Skin epidermis (tissue), 12 donors: ENCODE data around the gene CNNM3.

ENCODE experiments used
- H3K27ac ChIP-seq, 21 experiments: fragments of 200-600 bp; sonication (generic) in 11 of 21; one replicate each; pipeline ENCODE4 v1.5.0; 2020; ENCODE audit warnings: mild to moderate bottlenecking in 3 of 21, inconsistent platforms in 2 of 21, moderate library complexity in 2 of 21
- H3K4me3 ChIP-seq, 7 experiments: fragments of 200-600 bp; sonication (generic) in 2 of 7; one replicate each; pipeline ENCODE4 v1.5.0; 2020; ENCODE audit warnings: inconsistent platforms in 2 of 7, mild to moderate bottlenecking in 2 of 7, moderate library complexity in 1 of 7

The CNNM3 gene

DNA sequence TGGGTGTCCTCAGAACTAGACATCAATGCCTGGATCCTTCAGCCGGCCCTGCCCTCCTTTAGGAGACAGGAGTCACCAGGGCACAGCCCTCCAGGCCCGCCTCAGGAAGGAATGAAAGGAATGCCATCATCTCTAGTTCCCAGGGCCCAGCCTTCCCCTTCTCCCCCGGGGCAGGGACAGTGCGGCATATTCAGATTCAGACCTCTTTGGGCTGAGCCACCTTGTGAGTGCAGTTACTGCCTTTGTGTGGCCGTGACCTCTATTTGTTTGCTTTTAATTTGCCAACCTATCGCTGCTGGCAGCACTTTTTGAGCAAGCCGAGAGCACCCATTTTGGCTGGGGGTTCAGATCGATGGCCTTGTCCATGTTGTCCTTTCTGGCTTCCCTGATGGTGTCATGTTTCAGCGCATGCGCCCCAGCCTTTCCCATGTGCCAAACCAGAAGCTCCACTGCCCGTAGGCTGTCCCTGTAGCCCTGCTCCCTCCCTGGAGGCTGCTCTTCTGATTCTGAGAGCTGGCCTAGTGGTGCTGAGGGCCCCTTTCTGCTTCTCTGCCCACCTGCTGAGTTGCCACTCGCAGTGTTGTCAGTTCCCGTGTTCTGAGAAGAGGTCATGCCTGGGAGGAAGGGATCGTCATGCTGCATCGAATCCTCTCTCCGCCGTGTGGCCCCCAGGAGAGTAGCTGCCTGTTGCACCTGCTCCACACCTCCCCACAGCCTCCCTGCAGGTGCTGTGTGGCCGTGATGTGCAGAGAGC, 16.9 kb downstream of the CNNM3 start:
- H3K4me3 ChIP-seq = no peak overlapping the region
- peak overlapping the region in 3 of 21 experiments; percentile 0 to 20 (median 4) for H3K27ac ChIP-seq

DNA sequence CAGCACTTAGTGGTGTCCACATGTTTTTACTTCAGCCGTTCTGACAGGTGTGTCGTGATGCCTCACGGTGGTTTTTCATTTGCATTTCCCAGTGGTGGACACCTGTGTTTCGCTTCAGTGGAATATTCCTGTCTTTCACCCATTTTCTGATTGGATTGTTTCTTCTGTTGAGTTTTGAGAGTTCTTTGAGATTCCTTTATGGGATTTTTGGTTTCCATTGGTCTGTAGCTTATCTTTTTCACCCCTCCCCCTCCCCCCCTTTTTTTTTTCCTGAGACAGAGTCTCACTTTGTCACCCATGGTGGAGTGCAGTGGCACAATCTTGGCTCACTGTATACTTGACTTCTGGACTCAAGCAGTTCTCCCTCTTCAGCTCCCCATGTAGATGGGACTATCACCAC, 19.8 kb downstream of the CNNM3 start:
- no peak overlapping the region for H3K27ac ChIP-seq
- no peak overlapping the region for H3K4me3 ChIP-seq

DNA sequence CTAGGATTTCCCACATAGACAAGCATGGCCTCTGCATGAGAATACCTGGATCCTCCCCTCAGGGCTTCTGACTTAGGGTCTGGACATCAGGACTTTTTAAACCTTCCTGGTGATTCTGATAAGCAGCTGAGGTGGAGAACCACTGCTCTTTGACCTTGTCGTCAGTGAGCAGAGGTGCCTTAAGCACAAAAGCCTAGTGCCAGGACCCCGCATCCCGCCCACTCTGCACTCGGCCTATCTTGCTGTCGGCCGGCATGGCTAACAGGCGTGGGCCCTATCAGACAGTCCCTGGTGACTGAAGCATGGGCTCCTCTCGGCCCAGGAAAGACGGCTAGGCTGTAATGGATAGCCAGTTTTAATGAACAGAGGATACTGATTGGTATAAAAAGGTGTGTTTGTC, 21.5 kb downstream of the CNNM3 start:
- no peak overlapping the region for H3K27ac ChIP-seq
- H3K4me3 ChIP-seq = no peak overlapping the region

DNA sequence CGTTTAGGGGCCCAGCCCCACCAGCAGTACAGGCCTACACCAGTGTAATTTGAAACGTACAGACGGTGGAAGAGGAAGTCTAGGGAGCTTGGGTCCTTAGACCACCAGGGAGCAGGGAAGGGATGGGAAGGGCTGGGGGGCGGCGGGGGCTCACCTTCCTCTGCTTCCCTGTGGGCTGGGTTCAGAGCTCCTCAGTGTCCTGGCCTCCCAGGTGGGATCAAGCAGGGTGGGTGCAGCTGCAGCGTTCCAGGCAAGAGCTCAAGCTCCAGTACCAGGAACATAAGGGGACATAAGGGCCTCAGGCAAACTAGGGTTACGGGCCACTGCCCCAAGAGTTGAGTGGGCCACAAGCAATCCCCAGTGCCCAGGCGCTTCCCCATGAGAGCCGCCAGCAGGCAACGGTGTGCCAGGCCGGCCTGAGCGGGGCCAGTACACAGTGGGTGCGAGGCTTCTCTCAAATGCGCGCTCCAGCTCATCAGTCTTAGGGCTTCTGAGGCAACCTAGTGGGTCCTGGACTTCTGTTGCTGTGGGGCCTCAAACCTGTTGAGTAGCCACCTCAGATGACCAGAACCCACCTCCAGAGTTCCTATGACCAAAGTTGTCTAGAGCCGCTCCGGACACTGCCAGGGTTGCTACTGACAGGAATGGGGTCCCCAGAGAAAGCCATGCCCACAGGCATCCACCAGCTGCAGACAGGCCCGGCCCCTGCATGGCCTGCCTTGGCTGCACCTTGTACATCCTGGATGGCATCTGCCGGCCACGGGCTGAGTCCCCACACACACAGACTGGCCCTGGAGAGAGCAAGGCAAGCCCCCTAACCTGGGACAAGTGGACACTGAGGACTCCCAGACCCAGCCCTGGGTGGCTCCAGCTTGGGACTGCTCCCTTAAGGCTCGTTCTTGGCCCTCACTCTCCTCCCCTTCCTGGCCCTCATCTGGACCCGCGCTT, 22.6 kb downstream of the CNNM3 start:
- Histone ChIP-seq H3K4me3 (peak overlapping the region in 1 of 7 experiments; percentile 24), H3K27ac (peak overlapping the region in 8 of 21 experiments; percentile 6 to 67 (median 43))

DNA sequence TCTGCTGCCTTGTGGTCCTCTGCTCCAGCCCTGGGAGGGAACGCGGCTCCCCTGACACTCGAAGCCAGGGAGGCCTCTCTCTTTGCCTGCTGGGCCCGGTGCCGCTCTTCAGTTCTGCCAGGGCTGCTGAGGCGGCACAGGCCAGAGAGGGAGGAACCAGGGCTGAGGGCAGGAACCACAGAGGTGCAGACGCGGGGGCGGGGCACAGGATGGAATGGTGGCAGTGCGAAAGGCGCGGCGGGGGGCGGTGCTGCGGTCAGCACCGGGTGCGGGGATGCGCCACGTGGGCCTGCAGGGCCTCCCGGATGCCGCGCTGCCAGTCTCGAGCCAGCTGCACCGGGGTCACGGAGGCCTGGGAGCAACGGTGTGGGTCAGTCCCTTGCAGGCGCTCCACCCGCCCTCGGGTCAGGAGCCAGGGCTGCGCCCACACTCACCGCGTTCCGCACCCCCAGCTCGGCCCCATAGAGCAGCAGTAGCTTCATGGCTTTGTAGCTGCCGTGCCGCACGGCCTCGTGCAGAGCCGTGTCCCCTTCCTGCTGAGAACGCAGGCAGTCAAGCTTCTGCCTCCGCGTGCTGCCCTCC, 23.3 kb downstream of the CNNM3 start:
- H3K27ac ChIP-seq = peak overlapping the region in 8 of 21 experiments; percentile 6 to 67 (median 43)
- H3K4me3 ChIP-seq = peak overlapping the region in 2 of 7 experiments; percentile 17 to 24

DNA sequence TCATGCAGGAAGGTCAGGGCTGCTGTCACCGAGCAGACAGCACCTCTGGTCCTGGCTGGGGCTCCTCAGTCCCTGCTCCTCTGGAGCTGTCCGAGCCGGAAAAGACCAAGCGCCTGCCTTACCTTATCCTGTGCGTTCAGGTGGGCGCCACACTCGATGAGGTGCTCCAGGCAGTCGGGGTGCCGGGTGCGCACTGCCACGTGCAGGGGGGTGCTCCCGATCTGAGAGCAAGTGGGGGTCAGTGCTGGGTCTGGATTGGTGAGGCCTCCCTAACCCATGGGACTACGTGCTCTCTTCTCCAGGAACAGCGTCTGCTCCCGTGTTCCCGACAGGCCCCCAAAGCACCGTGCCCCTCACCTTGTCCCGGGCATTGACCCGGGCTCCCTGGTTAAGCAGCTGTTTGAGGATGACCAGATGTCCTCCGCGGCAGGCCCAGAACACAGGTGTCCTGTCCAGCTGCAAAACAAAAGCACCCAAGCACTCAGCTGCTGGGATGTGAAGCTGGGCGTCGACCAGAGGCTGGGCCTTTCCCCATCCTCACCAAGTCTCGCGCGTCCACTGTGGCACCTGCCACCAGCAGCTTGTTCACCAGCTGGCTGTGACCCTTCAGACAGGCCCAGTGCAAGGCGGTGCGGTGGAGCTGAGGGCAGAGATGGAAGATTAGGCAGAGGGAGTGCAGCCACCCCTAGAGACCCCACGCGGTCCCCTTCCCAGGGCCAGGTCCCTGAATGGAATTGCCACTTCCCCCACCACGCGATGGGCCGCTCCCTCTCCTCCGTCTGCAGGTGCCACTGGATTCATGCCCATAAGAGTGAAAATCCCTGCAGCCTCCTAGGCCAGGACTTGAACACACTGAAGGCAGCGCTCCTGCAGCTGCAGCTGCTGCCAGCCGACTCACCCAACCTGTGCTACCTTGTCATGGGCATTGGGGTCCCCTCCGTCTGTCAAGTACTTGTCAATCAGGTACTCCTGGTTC, 24.1 kb downstream of the CNNM3 start:
- H3K27ac ChIP-seq = peak overlapping the region in 3 of 21 experiments; percentile 16 to 67 (median 63)
- peak overlapping the region in 1 of 7 experiments; percentile 17 for H3K4me3 ChIP-seq

DNA sequence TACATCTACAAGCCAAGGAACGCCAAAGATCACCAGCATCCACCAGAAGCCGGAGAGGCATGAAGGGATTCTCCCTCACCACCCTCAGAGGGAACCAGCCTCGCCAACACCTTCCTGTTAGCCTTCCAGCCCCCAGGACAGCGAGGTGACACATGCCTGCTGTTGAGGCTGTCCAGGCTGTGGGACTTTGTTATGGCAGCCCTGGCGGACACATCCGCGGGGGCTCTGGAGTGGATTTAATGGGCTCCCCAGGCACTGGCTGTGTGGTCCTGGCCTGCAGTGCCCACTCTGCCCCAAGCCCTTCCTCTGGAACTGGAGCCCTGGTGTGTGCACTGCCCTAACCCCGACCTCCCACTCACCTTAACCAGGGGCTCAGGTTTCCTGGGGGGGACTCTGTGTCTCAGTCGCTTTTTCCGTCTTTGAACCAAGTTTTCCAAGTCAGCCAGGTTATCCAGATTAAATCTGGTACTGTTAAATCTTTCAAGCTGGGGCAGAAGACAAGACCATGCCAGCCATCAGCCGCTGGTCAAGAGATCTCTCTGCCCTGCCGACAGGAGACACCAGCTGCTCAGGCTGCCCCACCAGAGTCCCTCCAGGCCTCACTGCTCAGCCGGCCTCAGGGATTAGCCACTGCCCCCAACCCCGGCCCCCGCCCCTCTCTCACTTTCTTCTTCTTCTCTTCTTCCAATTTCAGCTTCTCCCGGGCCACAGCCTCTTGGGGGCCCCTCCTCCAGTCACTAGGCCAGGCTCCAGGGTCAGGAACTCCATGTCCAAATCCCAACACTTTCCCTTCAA, 25.8 kb downstream of the CNNM3 start:
- no peak overlapping the region for H3K27ac ChIP-seq
- H3K4me3 ChIP-seq = no peak overlapping the region

DNA sequence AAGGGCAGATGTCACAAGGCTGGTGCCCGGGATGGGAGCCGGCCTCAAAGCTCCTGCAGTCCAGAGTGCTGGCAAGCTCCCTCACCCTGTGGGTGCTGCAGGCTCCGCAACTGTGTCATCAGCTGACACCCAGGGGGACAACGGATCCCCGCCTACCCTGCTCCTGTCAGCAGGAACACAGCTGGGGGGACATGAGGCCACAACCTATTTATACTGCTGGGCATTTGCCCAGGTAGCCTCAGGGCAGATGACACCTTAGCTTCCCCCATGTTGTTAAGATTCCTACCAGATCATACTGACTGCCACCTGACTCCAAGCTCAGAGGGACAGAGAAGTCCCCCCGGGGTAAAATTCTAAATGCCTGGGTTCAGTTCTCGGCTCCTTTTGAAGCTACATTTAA, 26.5 kb downstream of the CNNM3 start:
- Histone ChIP-seq H3K4me3 (no peak overlapping the region), H3K27ac (no peak overlapping the region)

DNA sequence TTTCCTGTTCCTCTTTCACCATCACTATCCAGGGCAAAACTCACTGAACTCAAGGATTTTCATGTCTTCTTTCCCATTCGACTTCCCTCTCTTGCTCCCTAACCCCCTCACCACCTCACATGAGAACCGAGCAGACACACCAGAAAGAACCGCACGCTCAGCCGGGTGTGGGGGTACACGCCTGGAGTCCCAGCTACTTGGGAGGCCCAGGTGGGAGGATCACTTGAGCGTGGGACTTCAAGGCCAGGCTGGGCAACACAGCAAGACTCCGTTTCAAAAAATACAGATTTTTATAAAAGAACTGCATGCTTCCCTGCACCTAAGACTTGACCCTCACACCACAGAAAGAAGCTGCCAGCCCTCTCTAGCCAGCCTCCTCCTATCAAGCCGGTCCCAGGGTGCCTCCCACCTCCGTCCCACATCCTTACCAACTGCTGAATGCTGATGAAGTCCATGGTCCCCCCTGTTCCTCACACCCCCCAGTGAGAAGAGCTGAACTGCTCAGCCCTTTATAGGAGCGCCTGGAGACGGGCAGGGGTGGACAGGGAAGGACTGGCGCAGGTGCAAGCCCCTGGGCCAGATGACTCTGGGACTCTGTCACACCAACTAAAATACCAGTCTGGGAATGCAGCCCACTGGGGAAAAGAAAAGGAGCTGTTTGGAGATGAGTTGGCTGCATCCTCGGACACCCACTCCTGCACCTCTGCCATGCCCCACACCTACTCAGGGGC, 27.6 kb downstream of the CNNM3 start, which contains the start of gene ANKRD23:
TSS of gene ANKRD23 (minus strand) at position 484 of the 731 bp plus-strand sequence. CDS start at position 455, 29 bp downstream.
- no peak within 1 kb of the TSS for H3K4me3 ChIP-seq
- H3K27ac ChIP-seq = no peak within 1 kb of the TSS

DNA sequence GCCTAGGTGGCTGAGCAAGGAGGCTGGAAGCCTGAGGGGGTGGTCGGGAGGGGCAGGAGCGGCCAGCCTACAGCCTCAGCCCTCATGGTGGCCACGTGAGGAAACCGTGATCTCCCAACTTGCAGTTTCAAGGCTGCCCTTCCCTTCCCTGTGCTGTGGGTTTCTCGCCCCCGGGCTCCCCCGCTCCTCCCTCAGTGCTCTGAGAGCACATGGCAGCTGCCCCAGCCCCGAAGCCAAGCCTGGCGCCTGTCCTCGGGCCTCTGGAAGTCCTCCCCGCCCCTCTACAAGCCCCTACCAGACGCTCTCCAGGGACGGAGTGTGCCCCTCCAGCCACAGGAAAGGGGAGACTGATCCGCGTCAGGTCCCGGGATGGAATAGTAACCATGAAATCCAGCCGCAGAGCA, 28.3 kb downstream of the CNNM3 start:
- Histone ChIP-seq H3K27ac (no peak overlapping the region), H3K4me3 (no peak overlapping the region)

DNA sequence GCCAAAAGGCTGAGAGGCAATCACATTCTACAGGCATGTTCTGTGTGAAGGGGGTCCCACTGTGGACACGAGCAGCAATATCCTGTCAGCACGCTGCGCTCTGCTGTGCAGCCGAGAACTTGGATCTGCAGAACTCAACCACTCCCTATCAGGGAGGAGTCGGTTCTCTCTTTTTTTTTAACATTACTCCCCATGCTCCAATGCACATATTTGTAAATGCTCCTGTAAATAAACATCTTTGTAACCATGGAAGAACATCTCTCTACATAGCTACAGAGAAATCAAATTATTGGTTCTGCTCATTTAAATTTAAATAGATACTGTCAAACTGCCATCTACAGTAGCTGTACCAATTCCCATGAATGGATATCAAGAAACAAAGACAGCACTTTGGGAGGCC, 30.8 kb downstream of the CNNM3 start:
- Histone ChIP-seq H3K27ac (no peak overlapping the region), H3K4me3 (no peak overlapping the region)

DNA sequence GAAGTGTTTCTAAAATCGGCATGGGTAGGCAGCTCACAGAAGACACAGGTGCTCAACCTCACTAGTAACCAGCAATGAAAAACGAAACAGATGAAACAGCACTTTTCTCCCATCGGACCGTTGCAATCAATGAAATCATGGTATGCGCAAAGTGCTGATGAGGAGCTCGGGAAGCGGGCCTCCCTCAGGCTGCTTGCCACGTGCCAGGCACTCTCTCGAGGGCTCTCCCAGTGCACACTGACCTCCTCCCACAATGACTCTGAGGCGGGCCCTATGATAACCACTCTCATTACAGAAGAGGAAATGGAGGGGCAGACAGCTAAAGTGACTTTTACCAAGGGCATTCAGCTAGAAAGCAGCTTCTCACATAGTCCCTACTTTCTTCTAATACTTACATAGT, 31.5 kb downstream of the CNNM3 start:
- Histone ChIP-seq H3K27ac (no peak overlapping the region), H3K4me3 (no peak overlapping the region)

DNA sequence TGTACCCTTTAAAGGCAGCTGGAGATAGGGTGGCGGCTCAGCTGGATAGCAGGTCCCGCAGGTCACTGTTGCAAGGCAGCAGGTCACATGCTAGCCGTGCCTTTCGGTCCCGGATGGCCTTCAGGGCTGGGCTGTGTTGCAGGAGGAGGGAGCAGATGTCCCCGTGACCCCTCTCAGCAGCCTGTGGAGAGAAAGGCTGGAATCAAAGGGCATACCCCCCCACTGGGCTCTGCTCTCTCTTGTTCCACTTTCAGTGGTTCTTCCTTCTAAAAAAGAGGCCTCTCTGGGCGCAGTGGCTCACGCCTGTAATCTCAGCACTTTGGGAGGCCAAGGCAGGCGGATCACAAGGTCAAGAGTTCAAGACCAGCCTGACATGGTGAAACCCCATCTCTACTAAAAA, 32.2 kb downstream of the CNNM3 start:
- Histone ChIP-seq H3K27ac (no peak overlapping the region), H3K4me3 (no peak overlapping the region)

DNA sequence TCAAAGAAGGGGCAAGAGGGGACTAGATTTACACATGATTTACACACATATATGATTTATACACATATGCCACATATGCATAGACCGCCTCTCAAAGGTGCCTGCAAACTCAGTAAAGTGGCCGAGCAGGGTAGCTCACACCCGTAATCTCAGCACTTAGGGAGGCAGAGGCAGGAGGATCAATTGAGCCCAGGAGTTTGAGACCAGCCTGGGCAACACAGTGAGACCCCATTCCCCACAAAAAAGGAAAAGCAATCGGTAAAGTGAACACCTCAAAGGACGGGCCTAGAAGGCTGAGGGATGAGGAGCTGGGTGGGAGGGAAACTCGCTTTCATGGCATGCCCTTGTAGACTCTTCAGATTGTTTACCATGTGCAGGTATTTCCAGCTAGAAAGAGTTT, 36.6 kb downstream of the CNNM3 start:
- H3K27ac ChIP-seq = no peak overlapping the region

DNA sequence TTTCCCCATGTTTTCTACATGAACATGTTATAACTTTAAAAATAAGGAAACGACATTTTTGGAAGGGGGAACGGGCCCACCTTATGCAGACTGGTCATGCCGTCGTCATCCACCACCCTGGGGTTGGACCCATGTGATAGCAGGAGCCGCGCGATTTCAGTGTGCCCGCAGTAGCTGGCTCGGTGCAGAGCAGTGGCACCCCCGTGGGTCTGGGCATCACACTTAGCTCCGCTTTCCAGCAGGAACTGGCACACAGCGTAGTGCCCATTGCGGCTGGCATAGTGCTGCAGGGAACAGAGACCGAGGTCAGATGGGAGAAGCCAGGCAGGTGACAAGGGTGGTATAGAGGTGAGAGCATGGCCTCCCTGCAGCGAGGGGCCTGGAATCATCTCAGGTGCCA, 37.3 kb downstream of the CNNM3 start:
- H3K4me3 ChIP-seq = no peak overlapping the region
- no peak overlapping the region for H3K27ac ChIP-seq

More for the DNA sequence above, 36.6 kb downstream of the CNNM3 start:
- no peak overlapping the region for H3K4me3 ChIP-seq

DNA sequence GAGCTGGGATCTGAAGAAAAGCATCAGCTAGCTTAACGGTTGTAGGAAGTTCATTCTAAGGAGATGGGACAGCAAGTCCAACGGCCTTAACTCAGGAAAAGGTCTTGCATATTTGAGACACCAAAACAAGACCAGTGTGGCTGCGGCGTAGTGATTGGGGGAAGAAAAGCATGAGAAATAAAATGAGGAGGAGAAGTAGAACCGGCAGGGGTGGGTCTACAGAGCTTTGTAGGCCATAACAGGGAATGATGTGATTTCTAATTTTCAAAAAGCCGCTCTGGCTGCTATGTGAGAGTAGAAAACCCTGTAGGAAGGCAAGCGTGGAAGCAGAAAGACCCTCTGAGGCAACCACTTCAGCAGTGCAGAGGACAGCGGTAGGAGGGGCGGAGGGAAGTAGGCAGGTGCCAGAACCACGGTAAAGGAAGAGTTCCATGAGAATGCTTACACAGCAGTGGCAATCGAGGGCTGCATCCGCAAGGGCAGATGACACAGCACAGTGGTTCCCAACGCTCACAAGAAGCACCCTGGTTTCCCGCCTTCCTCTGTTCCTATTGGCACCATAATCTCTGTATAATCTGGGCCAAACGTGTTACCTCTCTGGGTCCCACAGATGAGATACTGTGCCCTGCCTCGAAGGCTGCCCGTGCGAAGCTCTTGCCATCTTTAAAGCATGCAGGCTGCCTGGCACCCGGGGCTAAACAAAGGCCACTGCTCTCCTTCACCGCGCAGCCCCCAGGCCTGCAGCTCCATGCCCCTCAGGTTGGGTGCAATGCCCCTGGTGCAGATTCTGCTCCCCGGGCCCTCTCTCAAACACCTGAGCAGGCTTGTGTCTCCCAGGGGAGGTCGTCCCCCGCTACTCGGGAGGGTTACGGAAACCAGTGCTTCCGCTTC, 41.0 kb downstream of the CNNM3 start:
- peak overlapping the region; percentile 37 to 91 (median 82) for H3K27ac ChIP-seq
- H3K4me3 ChIP-seq = peak overlapping the region; percentile 55 to 81 (median 61)
